ENCODE data around the gene DEK.
"Not testable (repeated sequence)": the region's sequence is repeated elsewhere in the genome, so short reads cannot be mapped to it uniquely, and the experiment has no call there.

Gene DEK

DNA sequence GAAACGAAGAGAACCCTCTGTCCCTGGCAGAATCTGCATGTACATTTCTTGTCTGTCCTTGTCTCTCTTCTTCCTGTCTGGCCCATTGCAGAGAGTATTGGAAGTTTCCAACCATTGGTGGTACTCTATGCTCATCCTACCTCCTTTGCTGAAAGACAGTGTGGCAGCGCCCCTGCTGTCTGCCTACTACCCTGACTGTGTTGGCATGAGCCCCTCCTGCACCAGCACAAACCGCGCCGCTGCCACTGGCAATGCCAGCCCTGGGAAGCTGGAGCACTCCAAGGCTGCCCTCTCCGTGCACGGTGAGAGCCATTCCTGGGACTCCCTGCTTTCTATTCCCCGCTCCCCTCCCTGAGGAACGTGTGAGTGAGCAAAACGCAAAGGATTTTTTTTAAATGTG is 76.6 kb downstream of the DEK start:
- DNase-seq: no peak

DNA sequence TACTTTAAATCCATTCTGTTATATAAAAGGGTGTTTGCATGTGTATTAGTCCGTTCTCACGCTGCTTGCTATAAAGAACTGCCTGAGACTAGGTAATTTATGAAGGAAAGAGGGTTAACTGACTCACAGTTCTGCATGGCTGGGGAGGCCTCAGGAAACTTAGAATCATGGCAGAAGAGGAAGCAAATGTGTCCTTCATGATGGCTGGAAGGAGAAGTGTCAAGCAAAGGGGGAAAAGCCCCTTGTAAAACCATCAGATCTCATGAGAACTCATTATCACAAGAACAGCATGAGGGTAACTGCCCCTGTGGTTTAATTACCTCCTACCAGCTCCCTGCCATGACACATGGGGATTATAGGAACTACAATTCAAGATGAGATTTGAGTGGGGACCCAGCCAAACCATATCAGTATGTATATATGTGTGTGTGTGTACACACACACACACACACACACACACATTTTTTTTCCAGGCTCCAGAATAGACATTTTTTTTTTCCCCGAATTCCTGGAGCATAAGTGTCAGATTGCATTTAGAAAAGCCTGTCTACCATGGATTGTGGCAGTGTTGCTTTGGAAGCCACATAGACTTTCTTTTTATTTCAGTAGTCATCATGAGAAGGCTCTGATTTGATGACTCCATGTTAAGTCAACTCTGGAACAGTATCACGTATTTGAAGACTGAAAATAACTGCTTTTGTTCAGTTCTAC is 77.6 kb downstream of the DEK start:
- DNase-seq: no peak

DNA sequence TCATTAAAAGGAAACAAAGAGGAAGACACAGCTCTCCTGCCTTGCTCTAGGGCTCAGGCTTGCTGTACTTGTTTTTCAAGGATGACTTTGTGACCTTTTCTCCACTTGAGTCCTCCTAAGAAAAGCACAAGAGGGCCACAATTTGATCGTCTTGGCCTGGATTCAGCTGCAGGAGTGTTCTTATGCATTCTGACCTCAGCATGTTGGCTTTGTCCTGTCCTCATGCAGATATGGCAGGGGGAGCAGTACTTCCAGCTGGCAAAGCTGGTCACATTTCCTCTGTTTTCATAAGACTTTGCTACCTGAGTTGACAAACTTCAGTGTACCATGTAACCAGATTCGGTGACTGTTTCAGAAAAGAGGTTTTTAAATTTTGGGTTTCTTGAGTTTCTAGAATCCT is 78.3 kb downstream of the DEK start:
- no peak for DNase-seq

DNA sequence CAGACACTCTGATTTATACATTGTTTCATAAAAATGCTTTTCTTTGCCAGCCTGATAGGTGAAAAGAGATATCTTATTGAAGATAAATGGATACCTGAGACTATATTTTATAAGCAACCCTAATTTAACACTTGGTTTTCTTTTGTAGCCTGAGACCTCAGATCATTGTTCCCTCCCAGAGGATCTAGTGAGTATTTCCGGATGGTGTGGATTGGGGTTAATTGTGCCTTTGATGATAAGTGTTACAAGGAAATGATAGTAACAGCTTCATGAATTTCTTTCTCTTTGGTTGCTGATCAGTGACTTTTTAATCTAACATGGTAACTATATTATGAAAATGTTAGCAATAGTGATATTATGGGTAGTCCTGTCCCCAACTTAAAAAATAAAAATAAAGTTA is 78.7 kb downstream of the DEK start:
- no peak for DNase-seq

DNA sequence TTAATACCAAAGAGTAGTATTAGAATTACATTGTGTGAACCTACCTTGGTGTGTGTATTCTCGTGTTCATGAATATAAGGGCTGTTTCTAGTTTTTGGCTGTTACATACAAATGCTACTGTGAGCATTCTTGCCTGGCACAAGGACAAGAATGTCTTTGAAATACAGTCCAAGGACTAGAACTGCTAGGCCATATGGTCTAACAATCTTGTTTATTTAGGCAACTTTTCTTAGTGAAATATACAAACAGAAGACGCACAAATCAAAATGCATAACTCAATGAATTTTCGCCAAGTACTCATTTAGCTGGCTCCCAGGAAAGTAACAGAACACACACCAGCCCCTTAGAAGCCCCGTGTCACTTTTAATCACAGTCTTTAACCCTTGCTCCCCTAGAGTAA is 80.6 kb downstream of the DEK start:
- DNase-seq: no peak

DNA sequence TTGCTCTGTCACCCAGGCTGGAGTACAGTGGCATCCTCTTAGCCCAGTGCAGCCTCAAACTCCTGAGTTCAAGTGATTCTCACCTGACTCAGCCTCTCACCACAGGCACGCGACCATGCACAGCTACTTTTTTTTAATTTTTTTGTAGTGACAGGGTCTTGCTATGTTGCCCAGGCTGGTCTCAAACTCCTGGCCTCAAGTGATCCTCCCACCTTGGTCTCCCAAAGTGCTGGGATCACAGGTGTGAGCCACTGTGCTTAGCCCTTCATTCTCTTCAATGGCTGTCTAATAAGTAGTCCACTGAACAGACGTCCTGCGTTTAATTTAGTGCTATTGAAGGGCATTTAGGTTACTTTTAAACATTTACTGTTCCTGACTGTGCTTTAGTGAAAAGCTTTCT is 81.8 kb downstream of the DEK start:
- no peak for DNase-seq

DNA sequence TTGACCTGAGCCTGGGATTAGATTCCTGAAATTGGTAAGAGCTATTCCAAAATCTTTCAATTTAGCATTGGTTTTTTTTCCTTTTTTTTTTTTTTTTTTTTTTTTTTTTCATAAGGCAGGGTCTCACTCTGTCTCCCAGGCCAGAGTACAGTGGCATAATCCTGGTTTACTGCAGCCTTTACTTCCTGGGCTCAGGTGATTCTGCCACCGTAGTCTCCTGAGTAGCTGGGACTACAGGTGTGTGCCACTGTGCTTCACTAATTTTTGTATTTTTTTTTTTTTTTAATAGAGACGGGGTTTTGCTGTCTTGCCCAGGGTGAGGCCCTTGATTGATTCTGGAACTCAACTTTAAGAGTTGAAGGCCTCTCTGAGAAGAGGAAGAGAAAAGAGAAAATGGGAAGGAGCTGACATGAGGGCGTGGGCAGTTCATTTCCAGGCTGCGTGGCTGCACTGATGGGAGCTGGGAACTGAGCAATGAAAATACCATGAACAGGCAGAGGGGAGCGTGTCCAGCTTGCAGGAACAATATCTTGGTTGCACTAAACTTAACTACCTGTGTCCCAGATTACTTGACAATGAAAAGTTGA is 84.5 kb downstream of the DEK start:
- DNase-seq: no peak

DNA sequence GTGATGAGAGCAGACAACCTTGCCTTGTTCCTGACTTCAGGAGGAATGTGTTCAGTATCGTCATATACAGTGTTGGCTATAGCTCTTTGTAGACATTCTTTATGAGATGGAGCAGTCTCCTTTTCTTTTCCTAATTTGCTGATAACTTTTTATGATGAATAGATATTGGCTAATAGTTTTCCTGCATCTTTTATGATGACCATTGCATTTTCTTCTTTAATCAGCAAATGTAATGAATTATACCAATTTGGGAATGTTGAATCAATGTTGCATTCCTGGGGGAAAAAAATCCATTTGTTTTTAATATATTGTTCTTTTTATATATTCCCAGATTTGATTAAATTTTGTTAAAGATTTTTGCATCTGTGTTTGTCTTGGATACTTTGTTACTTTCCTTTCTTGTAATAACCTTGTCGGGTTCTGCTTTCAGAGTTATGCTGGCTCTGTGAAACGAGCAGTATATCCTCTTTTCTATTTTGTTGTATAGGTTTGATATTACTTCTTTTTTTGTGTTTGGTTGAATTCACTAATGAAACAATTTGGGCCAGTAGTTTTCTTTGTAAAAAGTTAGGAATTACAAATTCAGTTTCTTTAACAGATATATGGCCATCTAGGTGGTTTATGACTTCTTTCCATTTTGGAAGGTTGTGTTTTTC is 85.2 kb downstream of the DEK start:
- no peak for DNase-seq

DNA sequence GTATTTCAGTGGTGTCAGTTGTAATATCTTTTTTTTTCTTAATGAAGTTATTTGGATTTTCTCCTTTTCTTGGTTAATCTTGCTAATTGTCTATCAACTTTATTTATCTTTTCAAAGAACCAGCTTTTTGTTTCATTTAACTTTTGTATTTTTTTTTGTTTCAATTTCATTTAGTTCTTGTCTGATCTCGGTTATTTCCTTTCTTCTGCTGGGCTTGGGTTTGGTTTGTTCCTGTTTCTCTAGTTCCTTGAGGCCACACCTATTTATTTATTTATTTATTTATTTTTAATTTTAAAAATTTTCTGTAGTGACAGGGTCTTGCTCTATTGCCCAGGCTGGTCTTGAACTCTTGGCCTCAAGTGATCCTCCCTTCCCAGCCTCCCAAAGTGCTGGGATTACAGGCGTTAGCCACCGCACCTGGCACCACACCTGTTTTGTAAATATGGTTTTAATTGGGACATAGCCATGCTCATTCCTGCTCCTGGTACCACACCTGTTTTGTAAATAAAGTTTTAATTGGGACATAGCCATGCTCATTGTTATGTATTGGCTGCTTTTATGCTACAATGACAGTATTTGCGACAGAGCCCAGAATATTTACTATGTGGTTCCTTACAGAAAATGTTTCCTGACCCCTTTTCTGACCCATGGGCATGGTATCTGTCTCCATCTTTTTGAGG is 86.9 kb downstream of the DEK start:
- no peak for DNase-seq

DNA sequence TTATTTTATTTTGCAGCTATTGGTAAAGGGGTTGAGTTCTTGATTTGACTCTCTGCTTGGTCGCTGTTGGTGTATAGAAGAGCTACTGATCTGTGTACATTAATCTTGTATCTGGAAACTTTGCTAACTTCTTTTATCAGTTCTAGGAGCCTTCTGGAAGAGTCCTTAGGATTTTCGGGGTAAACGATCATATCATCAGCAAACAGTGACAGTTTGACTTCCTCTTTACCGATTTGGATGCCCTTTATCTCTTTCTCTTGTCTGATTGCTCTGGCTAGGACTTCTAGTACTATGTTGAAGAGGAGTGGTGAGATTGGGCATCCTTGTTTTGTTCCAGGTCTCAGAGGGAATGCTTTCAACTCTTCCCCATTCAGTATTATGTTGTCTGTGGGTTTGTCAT is 88.1 kb downstream of the DEK start:
- not testable (repeated sequence) for DNase-seq
